GM18909 (cell line): Measurements from ENCODE around the gene KCNE3.

ENCODE experiments used
- ATAC-seq: cut with Tn5 transposase; IDR thresholded peaks from one replicate; pipeline ENCODE4 v1.9.1; 2021; ENCODE audit warnings: mild to moderate bottlenecking; ENCODE audit not compliant: unreplicated experiment, poor library complexity

Gene KCNE3, protein sequence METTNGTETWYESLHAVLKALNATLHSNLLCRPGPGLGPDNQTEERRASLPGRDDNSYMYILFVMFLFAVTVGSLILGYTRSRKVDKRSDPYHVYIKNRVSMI

DNA sequence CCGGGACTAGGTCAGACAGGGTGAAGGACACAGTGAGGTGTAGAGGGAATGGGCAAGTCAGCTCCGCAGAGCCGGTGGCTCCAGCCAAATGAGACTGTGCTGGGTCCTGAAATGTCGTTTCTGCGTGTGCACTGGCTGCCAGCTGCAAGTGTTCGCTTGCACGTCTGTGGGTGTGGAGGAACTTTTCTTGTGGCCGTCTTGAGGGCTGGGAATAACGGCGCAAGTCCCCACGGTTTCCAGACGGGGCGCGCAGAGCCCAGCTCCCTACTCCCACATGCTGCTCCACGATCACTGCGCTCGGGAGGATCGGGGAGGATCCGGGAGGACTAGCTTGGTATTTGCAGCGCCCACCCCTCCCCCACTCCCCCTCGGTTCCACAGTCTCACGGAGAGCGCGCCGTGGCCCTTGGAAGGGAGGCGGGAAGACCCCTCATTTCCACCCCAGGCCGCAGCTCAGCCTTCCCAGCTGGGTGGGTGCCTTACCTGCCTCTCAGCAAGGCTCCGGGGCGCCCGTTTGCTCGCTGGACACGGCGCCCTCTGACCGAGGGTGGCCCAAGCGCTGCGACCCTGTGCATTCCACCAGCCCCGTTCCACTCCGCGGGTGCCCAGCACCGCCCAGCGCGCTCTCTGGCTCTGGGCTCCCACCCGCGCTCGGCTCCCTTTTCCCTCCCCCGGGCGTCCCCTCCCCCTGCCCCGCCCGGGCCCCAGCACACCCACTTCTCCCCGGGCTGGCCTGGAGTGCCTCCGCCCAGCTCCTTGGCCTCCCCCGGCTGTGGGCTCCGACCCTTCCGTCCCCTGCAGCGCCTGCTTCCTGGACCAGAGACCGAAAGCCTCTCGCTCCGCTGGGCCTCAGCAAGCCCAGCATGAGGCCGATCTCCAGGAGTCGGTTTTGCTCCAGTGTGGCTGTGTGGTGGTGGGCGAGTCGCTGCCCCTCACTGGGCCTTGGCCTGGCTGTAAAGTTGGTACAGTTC is at the start of gene KCNE3:
TSS of gene KCNE3 (minus strand) at position 634 of the 970 bp plus-strand sequence. CDS start 9,986 bp downstream, outside the sequence.
- ATAC-seq: no peak

DNA sequence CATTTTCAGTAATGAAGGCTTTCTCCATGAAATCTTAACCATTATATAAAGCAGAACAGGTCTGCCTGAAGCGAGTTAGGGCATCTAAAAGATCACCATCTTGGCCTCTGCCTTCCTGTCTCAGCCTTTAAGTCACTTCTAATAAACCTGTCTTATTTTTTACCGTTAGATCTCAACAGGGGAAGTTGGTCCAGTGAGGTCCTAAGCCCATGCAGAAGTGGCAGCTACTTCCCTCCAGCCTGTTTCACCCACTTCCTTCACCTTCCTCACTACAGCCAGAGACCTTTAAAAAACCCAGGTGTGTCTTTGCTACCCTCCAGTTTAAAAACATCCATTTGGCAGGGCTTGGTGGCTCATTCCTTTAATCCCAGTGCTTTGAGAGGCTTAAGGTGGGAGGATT is 40.2 kb upstream of the KCNE3 start:
- ATAC-seq: no peak

DNA sequence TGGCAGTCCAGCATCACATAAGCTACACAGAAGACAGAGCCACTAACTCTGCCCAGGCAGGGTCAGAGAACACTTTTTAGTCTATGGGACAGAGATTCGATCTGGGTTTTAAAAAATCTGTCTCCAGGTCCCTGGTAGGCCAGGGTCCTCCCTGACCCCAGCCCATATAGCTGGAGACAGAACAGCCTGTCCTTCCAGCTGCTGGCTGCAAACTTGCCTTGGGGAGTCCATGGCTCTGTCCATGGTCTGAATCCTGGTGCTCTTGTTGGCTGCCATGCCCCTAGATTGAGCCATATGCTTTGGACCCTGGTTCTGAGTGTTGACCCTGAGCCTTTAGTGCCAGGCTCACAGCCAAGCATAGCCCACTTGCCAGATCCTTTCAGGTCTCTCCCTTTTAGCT is 39.5 kb upstream of the KCNE3 start:
- ATAC-seq: no peak

DNA sequence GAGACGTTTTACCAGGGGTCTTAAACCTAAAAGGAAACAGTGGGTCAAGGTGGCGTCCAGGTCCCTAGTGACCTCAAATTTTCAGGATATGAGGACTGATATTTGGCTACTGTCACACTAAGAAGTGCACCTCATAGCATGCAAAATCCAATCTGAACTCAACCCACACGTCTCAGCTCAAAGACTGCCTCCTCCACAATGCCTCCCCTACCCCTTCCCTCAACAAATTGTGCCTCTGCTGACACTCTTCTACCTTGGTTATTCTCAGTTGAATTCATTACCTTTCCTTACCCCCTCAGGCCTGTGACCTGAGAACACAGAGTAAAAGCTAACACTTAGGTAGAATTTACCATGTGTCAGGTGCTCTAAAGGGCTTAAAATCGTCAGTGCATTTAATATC is 38.6 kb upstream of the KCNE3 start:
- no peak for ATAC-seq

DNA sequence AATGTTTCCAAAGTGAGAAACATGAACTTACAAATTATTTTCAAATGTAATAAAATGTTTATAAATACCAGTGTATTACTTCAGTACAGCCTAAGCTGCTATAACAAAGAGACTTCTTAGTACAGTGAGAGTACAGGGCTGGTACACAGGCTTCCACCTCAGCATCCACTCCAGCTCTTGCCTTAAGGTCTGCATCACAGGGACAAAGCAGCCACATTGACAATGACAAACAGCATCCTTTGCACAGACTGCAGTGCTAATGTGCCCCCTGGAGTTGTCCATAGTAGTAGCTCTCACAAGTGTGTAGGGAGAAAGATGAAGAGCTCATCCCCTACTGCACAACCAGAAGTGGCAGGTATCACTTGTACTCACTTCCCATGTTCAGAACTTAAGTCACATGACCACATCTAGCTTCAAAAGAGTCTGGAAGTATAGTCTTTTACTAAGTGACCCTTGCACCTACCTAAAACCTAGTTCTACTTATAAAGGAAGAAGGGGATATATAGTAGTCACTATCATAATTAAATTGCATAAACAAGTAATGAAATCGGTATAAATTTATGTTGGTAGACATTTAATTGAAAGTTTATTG is 36.8 kb upstream of the KCNE3 start:
- ATAC-seq: no peak

DNA sequence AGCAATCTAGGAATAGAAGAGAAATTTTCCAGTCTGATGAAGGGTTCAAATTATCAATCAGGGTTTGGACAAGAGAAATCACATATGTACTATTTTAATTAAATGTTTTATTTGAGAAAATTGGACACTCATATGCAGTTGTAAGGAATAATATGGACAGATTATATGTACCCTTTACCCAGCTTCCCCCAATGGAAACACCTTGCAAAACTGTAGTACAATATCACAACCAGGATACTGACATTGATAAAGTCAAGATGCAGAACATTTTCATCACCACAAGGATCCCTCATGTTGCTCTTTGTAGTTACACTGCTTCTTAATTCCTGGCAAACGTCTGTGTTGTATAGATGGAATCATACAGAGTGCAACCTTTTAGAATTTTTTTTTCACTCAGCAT is 27.6 kb upstream of the KCNE3 start:
- ATAC-seq: no peak

DNA sequence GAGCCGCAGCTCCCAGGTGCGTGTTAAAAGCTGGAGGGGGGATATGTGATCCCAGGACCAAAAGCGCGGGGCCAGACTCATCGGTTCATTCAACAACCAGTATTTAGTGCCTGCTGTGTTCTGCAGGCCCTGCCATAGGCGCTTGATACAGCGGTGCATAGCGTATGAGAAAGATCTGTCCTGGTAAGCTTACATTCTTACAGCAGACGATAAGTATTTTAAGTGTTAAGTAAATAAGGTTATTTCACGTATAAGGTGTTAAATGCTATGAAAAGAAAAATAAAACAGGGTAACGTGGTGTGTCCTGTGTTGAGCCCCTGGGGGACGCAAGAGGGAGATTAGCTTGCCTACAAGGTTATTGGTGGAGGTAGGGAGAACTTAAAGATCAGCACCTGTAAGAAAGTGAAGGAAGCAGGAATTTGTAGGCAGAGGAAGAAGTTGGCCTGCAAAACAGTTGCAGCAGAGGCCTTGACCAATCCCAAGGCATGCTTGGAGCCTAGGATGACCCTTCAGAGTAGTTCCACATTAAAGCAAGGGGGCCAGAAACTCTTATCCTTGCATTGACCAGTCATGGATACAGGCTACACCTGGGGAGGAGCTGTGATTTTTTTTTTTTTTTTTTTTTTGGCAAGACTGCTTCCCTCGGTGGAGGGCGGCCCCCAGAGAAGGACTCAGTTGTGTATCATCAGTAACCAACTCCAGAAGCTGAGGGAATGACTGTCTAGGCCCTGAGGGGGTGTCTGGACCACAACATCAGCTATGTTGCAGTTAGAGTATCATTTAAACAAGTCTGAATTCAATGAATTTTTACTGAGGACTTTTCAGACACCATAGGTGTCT is 26.7 kb upstream of the KCNE3 start:
- ATAC-seq: no peak

DNA sequence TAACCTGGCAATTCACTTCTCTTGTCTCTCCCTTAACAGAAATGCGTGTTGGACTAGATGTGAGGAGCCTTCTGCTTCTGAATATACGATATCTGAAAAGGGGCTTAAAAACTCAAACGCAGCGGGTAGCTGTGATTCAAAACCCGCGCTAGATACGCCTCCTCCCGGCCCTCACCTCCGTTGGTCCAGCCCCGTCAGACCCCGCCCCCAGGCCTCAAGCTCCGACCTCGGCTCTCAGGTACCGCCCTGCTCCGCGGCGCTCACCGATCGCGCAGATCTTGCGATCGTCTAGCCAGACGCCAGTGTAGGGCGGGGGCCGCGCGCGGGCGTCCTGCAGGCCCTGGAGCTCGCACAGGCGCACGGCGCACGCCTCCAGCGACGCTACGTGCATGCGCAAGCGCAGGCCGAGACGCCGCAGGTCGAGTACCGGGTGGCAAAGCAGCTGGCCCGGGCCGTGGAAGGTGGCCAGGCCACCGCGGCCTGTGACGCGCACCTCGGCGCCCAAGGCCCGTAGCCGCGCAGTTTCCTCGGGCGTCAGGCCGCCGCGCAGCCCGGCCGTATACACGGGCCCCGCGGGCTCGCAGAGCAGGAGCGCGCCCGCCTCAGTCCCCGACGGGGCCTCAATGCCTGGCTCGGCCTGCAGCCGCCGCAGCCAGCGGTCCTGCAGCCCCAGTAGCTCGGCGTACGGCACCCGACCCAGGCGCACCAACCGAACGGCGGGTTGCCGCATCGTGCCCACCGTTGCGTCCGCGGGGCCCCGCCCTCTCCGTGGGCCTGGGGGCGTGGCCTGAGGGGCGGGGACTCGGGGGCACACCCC is 25.8 kb upstream of the KCNE3 start, which contains the start of gene LIPT2:
TSS of gene LIPT2 (minus strand) at position 751 of the 817 bp plus-strand sequence. CDS start at position 730, 21 bp downstream.
- peak; percentile 97 for ATAC-seq

DNA sequence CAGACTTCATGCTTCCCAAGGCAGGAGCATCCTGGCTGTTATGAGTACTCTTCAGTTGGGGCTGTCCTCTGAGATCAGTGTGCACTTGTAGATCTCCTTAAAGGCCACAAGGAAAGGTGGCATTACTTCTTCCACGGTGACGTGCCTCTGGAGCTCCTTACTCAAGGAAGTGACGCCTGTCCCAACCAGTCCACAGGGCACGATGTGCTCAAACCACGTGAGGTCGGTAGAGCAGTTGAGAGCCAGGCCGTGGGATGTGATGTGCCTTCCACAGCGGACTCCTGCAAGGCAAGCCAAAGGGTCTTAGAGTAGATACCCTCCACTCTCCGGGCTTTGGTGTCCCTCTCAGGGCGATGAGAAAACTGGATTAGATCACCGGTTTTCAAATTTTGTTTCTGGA is 24.7 kb upstream of the KCNE3 start:
- no peak for ATAC-seq

DNA sequence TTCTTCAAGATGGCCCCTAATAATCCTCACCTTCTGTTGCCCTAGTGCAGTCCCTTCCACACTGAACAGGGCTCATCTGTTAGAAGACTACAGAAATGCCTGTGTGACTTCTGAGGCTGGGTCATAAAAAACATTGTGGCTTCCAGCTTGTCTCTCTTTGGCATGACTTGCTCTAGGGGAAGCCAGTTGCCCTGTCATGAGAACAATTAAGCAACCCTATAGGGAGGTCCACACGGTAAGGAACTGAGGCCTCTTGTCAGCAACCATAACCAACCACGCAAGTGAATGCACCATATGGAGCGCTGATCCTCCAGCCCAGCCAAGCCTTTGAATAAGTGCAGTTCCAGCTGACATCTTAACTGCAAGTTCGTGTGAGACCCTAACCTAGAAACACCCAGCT is 23.6 kb upstream of the KCNE3 start:
- ATAC-seq: no peak

DNA sequence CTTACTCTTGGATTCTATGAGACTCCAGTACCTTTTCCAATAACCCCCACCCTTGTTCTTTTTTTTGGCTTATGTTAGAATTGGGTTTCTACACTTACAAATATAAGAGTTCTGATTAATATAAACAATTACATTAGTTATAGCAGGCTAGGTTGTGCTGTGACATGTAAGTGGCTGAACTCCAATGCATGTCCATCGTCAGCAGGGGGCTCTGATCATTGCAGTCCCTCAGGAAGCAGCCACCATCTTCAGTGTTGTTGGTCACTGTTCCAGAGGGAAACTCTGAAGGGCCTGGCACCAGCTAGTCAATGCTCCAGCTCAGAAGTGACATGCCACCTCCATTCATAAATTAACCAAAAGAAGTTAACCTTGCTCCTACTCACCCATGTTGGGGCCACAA is 20.5 kb upstream of the KCNE3 start:
- ATAC-seq: no peak

DNA sequence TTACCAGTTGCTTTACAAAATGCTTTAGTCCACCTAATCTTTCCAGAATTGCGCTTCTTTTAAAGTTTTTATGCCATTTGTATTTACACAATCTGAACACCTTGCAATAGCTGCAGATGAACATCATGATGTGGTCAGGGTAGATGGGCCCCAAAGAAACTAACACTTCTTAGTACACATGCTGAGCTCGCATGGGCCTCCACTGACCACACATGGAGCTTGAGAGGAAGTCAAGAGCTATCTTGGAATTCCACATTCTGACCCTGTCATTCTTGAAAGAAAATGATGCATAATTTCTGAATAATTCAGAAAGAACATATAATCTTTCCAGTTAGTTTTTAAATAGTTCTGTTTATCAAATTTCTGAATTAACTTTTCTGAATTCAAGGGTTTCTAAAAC is 18.5 kb upstream of the KCNE3 start:
- no peak for ATAC-seq

DNA sequence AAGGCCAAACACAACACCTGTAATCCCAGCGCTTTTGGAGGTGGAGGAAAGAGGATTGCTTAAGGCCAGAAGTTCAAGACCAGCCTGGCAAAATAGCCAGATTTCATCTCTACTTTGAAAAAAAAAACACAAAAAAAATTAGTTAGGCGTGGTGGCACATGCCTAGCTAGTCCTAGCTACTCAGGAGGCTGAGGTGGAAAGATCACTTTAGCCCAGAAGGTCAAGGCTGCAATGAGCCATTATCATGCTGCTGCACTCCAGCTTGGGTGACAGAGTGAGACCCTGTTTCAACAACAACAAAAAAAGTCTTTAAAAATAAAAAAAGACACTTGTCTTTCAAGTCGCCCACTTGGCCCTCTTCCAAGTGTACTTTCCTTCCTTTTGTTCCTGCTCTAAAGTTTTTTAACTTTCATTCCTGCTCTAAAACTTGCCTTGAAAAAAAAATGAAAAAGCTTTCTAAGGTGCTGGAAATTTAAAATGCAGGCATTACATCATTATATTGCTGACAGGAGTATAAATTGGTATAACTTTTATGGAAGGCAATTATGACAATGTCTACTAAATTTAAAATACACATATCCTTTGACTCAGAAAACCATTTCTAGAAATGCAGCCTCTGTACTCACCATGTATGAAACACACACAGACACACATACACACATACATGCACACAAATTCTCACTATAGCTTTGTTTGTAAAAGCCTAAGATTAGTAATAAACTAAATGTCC is 13.5 kb upstream of the KCNE3 start:
- no peak for ATAC-seq

DNA sequence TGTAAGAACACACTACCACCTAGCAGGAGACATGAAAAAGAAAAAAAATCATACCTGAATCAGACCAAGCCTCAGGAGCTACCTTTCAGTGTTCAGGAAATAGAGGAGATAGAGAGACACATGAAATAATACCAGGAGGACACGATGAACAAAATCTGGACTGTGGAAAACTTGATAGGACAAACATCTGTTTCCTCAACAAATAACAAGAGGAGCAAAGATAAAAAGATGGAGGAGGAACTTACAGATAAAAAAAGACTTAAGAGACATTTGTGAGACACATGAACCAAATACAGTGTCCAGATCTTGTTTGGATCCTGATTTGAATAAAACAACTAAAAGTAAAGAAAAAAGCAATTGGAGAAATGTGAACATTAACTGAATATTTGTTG is 12.4 kb upstream of the KCNE3 start:
- ATAC-seq: no peak

DNA sequence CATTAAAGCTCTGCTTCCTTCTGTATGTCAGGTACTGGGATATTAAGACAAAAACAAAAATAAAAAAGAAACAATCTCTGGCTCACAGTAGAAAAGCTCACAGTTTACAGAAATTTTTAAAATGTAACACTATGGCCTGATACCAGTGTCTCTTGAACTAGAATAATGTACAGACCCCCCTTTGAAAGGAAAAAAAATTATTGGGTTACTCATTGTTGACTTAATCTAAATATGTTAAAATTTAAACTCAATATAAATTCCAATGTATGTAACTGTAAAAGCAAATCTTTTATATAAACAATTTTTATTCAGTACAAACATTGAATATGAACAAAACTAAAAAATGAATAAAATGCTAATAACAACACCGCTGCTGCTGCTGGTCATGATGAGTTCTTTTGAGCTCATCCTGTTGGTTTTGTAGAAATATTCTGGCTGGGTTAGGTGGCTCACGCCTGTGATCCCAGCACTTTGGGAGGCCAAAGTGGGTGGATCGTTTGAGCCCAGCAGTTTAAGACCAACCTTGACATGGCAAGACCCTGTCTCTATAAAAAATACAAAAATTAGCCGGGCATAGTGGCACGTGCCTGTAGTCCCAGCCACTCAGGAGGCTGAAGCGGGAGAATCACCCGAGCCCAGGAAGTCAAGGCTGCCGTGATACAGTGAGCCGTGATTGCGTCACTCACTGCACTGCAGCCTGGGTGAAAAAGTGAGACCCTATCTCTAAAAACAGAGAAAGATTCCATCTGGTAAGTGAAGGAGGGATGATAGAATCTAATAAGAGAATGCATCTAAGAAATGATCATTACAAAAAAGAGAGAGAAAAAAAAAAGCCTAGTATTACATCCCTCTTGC is 11.8 kb upstream of the KCNE3 start:
- ATAC-seq: no peak

DNA sequence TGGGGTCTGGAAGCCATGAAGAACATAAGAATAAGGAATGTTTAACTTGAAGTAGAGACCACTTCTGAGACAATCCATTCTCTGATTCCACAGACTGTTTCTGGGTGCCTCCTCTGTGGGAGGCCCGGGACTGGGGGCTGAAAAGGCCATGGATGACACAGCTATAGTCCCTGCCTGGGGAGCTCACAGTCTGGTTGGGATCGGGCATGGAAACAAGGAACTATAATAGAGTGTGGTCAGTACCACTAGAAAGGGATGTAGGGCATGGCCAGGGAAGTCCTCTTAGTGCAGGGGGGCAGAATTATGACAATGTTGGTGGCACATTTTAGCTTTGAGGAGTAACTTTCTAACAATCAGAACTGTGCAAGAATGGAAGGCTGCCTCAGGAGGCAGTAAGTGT is 9.2 kb upstream of the KCNE3 start:
- ATAC-seq: no peak

DNA sequence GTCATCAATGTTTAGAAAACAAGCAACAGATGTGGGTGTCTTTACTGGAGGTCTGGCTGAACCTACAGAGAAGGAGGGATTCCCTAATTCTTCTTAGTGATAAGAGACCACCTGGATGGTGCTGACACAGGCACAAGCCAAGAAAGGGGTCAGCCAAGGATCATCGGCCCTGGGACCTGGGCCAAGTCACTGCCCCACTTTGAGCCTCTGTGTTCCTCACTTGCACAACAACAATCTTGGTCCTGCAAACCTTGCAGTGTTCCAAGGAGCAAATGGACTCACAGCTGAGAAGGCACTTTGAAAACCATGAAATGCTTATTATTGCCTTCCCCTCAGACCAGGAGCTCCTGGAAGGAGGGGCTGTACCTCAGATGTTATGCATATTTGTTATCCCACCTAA is 7.0 kb upstream of the KCNE3 start:
- no peak for ATAC-seq
